Uterus (tissue), 4 donors: ENCODE data around the gene ZNF652. TPM values are rescaled to one million over a fixed set of nuclear protein-coding genes. Genes with fewer than 3 reads are reported as not detected.

Source experiments
- DNase-seq, 2 donors: peaks; one replicate each; pipeline ENCODE4 v3.0.0-alpha.2; 2019 to 2020
- H3K27ac ChIP-seq, 2 donors: fragments of 200-600 bp; sonication (generic); 1 replicate in 1 of 2; 2 replicates in 1 of 2; pipeline ENCODE4 v1.5.1; 2016 to 2018
- H3K27me3 ChIP-seq, 2 donors: fragments of 200-600 bp; sonication (generic); one replicate each; pipeline ENCODE4 v1.5.1; 2018 to 2019; ENCODE audit warnings: control low read depth in 1 of 2
- H3K36me3 ChIP-seq, 2 donors: fragments of 200-600 bp; sonication (generic); one replicate each; pipeline ENCODE4 v1.5.1; 2019; ENCODE audit warnings: control low read depth in 1 of 2
- H3K4me1 ChIP-seq, 2 donors: fragments of 200-600 bp; sonication (generic); one replicate each; pipeline ENCODE4 v1.5.1; 2018 to 2019; ENCODE audit warnings: control low read depth in 1 of 2
- H3K4me3 ChIP-seq, 2 donors: fragments of 200-600 bp; sonication (generic); 1 replicate in 1 of 2; 2 replicates in 1 of 2; pipeline ENCODE4 v1.5.1; 2018 to 2019; ENCODE audit warnings: mild to moderate bottlenecking in 1 of 2
- H3K9me3 ChIP-seq, 2 donors: fragments of 200-600 bp; sonication (generic); one replicate each; pipeline ENCODE4 v1.5.1; 2019; ENCODE audit warnings: control low read depth in 1 of 2
- POLR2A ChIP-seq, 2 donors: fragments of 450-650 bp; IDR thresholded peaks; one replicate each; pipeline ENCODE4 v1.6.1; 2016; ENCODE audit warnings: antibody characterized with exemption in 2 of 2, mild to moderate bottlenecking in 1 of 2, moderate library complexity in 1 of 2
- intact Hi-C: fragments of 100-400 bp; cut with DNase I; formaldehyde crosslinking; loops from one replicate; pipeline ENCODE4 v1.15.1; 2023; ENCODE audit warnings: low total_unique reads
- total RNA-seq, 4 donors: library from RNA; depleted of rRNA in 3 of 4; stranded (reverse); fragments of >200 nt in 3 of 4; gene quantifications; one replicate each; pipeline versions ENCODE4 v1.1.0 to v1.2.4, GENCODE V29; 2014 to 2023
- TF ChIP-seq, protein P1 (sequence below), 4 experiments: fragments of 200-600 bp in 2 of 4; fragments of 450-650 bp in 2 of 4; sonication (generic) in 2 of 4; IDR thresholded peaks; one replicate each; pipeline ENCODE4 v1.5.1; 2016 to 2019; ENCODE audit warnings: antibody characterized with exemption in 4 of 4, mild to moderate bottlenecking in 2 of 4, moderate library complexity in 1 of 4
- donor health status: DM: yes; HTN: yes; CAD: no.

Gene ZNF652
- 10 to 100 TPM; 17.6 to 65.3 (median 36.2) TPM for total RNA-seq

DNA sequence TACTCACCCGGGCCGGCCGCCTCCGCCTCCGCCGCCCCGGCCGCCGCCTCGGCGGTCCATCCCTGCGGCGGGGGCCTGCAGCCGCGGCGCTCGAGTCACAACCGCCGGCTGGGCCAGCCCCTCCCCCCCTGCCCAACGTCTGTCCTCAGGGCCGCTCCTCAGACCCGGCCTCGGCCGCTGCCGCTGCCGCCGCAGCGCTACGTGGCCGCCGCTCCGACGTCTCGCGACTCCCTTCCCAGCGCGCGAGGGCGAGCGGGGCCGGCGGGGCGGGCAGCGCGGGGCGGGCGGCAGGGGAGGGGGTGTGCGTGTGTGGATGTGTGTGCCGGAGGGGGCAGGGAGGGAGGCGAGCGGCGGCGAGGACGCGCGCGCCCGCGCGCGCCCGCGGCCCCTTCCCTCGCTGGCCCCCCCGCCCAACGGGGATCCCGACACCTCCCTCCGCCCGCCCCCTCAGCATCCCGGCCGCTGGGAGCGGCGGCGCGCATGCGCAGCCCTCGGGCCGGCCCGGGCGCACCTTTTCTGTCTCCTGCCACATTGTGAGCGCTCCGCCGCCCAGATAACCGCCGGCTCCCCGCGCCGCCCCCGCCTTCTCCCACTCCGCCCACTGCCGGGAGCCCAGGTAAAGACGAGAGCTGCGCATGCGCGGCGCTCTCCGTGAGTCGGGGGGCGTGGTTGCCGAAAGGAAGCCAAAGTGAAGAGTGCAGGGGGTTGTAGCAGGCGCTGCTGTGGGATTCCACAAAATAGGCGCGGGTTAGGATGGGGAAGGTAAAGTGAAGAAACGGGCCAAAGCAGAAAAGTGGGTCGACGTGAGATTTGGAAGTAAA, at the start of gene ZNF652:
Gene ZNF652, minus strand, starts transcription at position 349 of the 821 bp plus-strand sequence. CDS start 44,525 bp downstream, outside the sequence.
- no peaks in the 10 kb centered on the region for H3K9me3 ChIP-seq
- no peaks in the 10 kb centered on the region for H3K27me3 ChIP-seq
- no peaks in the 10 kb centered on the region for H3K4me1 ChIP-seq
- peak within 1 kb of the TSS; percentile 94 for H3K27ac ChIP-seq
- no peaks in the 10 kb centered on the region for H3K36me3 ChIP-seq
- intact Hi-C loops, result no loop called here
- peak within 1 kb of the TSS; percentile 89 to 98 for H3K4me3 ChIP-seq
- TF ChIP-seq POLR2A (IDR thresholded peaks at IDR 0.05), result peak in 1 of 2 donors; percentile 56
- TF ChIP-seq, protein P1, sequence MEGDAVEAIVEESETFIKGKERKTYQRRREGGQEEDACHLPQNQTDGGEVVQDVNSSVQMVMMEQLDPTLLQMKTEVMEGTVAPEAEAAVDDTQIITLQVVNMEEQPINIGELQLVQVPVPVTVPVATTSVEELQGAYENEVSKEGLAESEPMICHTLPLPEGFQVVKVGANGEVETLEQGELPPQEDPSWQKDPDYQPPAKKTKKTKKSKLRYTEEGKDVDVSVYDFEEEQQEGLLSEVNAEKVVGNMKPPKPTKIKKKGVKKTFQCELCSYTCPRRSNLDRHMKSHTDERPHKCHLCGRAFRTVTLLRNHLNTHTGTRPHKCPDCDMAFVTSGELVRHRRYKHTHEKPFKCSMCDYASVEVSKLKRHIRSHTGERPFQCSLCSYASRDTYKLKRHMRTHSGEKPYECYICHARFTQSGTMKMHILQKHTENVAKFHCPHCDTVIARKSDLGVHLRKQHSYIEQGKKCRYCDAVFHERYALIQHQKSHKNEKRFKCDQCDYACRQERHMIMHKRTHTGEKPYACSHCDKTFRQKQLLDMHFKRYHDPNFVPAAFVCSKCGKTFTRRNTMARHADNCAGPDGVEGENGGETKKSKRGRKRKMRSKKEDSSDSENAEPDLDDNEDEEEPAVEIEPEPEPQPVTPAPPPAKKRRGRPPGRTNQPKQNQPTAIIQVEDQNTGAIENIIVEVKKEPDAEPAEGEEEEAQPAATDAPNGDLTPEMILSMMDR (IDR thresholded peaks at IDR 0.05), result no peak
- peak; percentile 90 to 91 for DNase-seq

DNA sequence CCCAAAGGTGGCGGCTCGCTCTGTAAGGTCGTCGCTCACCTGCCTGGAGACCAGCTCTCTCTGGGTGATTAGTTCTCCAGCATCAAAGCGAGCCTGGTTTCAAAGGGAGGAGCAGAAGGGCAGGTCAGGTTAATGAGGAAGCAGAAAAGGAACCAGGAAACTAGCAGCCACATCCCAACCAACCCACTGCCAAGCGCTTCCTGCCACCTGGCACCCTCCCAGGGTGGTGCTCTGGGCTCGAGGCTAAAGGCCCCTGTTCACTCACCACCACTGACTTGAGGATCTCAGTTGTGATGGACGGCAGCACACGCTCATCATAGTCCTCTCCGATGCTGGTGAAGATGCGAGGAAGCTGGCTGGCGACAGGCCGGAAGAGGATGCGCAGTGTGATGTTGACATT, 47.0 kb upstream of the ZNF652 start:
- H3K36me3 ChIP-seq, result no peaks in the 10 kb centered on the region
- intact Hi-C loops, result no loop called here
- peaks cover 0 to 5% of the 10 kb centered on the region in 2 donors for H3K4me1 ChIP-seq
- no peak overlapping the region for H3K4me3 ChIP-seq
- no peak for TF ChIP-seq POLR2A (IDR thresholded peaks at IDR 0.05)
- TF ChIP-seq, protein P1 (IDR thresholded peaks at IDR 0.05), result no peak
- H3K27me3 ChIP-seq, result no peaks in the 10 kb centered on the region
- no peaks in the 10 kb centered on the region for H3K9me3 ChIP-seq
- H3K27ac ChIP-seq, result no peak overlapping the region
- no peak for DNase-seq

GRCh38 chr17:49407981-49408501, 46.0 kb upstream of the ZNF652 start:
- Histone ChIP-seq H3K27me3 (no peaks in the 10 kb centered on the region), H3K36me3 (no peaks in the 10 kb centered on the region)

GRCh38 chr17:49407086-49407485, 45.0 kb upstream of the ZNF652 start:
- no peaks in the 10 kb centered on the region for H3K36me3 ChIP-seq
- intact Hi-C loops, result no loop called here
- no peaks in the 10 kb centered on the region for H3K27me3 ChIP-seq
- no peaks in the 10 kb centered on the region for H3K4me1 ChIP-seq
- H3K9me3 ChIP-seq, result no peaks in the 10 kb centered on the region
- no peak for DNase-seq
- H3K4me3 ChIP-seq, result no peak overlapping the region
- H3K27ac ChIP-seq, result no peak overlapping the region
- TF ChIP-seq POLR2A (IDR thresholded peaks at IDR 0.05), result no peak
- TF ChIP-seq, protein P1 (IDR thresholded peaks at IDR 0.05), result no peak

More at GRCh38 chr17:49407981-49408501, 46.0 kb upstream of the ZNF652 start:
- Histone ChIP-seq H3K27ac (no peak overlapping the region), H3K4me1 (no peaks in the 10 kb centered on the region), H3K9me3 (no peaks in the 10 kb centered on the region), H3K4me3 (no peak overlapping the region)
- TF ChIP-seq, protein P1 (IDR thresholded peaks at IDR 0.05), result peak; percentile 31 to 59 (median 42)
- TF ChIP-seq POLR2A (IDR thresholded peaks at IDR 0.05), result no peak
- peak; percentile 51 to 58 for DNase-seq
- intact Hi-C loops, result no loop called here

- Histone ChIP-seq H3K9me3 (no peaks in the 10 kb centered on the region), H3K27ac (no peak overlapping the region), H3K36me3 (no peaks in the 10 kb centered on the region), H3K27me3 (no peaks in the 10 kb centered on the region), H3K4me3 (no peak overlapping the region), H3K4me1 (no peaks in the 10 kb centered on the region)
- intact Hi-C loops, result no loop called here
- DNase-seq, result no peak
- TF ChIP-seq, protein P1 (IDR thresholded peaks at IDR 0.05), result no peak
- no peak for TF ChIP-seq POLR2A (IDR thresholded peaks at IDR 0.05)
Measured at GRCh38 chr17:49406421-49407061, 44.5 kb upstream of the ZNF652 start.
